HUES48 (cell line): ENCODE data around the gene NRG2.
A peak's percentile ranks its signal among the peaks of the same experiment; 100 is the strongest.

Experiments
- H3K27ac ChIP-seq: one replicate; pipeline ENCODE4 v1.7.0; 2013; ENCODE audit warnings: low read depth, low read length, inconsistent platforms
- H3K27me3 ChIP-seq: 2 replicates; pipeline ENCODE4 v1.6.1; 2013; ENCODE audit warnings: mild to moderate bottlenecking, low read length; ENCODE audit not compliant: control insufficient read depth, insufficient read depth
- H3K36me3 ChIP-seq: 2 replicates; pipeline ENCODE4 v1.6.1; 2013; ENCODE audit warnings: low read length; ENCODE audit not compliant: control insufficient read depth, insufficient read depth
- H3K4me1 ChIP-seq: 2 replicates; pipeline ENCODE4 v1.6.1; 2013; ENCODE audit warnings: mild to moderate bottlenecking, low read length; ENCODE audit not compliant: control insufficient read depth, insufficient read depth
- H3K4me3 ChIP-seq: 2 replicates; pipeline ENCODE4 v1.5.1; 2013; ENCODE audit warnings: mild to moderate bottlenecking, low read depth, low read length
- H3K9ac ChIP-seq: 2 replicates; pipeline ENCODE4 v1.6.1; 2013; ENCODE audit warnings: mild to moderate bottlenecking, low read depth, low read length, moderate library complexity
- H3K9me3 ChIP-seq: 2 replicates; pipeline ENCODE4 v1.6.1; 2013; ENCODE audit warnings: low read length; ENCODE audit not compliant: control insufficient read depth, insufficient read depth

Gene NRG2

DNA sequence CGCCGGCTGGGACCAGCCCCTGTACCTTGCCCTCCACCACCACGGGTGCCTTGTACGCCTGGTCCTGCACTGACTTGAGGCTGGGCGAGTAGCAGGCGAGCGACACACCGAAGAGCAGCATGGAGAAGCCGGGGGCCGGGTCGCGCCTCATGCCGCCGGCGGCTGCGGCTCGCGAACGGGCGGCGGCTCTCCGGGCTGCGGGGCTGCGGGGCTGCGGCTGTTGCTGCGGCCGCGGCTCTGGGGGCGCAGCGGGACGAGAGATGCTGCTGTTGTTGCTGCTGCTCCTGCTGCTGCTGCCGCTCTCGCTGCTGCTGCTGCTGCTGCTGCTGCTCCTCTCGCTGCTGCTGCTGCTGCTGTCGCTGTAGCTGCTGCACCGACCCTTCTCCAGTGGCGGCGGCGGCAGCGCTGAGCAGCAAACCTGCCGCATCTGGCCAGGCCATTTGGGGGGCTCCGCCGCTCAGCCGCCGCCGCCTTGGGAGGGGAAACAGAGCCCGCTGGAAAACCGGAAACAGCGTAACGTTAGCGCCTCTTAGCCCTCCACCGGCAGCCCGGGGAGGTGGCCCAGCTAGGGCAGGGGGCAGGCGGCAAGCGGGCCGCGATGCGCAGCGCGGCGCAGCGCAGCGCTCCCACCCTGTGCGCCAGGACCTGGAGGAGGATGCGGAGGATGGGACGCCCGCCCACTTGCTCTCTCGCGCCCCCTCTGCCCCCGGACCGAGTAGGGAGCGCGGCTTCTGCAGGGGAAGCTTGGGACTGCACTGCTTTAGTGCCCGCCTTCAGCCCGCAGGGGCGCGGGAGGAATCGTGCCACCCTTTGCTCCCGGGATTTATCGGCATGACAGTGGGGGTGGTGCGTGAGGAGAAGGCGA, at the start of gene NRG2:
NRG2 (minus strand) TSS at position 657 of the 865 bp plus-strand sequence.
- H3K4me1 ChIP-seq, result peaks cover 13% of the 10 kb centered on the region
- no peak within 1 kb of the TSS for H3K27ac ChIP-seq
- peaks cover 81% of the 10 kb centered on the region for H3K27me3 ChIP-seq
- H3K4me3 ChIP-seq, result peak within 1 kb of the TSS; percentile 47
- no peaks in the 10 kb centered on the region for H3K36me3 ChIP-seq
- no peaks in the 10 kb centered on the region for H3K9me3 ChIP-seq
- H3K9ac ChIP-seq, result no peak within 1 kb of the TSS

DNA sequence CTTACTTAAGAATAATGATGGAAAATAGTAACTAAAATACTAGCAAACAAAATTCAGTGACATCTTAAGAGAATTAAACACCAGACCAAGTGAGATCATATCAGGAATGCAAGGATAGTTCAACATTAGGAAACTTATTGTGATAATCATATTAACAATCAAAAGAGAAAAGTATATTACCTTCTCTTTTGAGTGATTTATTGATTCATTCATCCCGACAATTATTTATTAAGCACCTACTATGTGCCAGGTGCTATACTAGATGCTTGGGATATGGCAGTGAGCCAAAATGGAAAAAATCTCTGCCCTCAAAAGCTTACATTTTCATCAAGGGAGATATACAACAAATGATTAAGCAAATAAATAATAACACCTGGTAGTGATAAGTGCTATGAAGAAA, 47.2 kb upstream of the NRG2 start:
- Histone ChIP-seq H3K27me3 (no peaks in the 10 kb centered on the region), H3K9ac (no peak overlapping the region), H3K27ac (no peak overlapping the region), H3K4me3 (no peak overlapping the region), H3K4me1 (no peaks in the 10 kb centered on the region), H3K36me3 (no peaks in the 10 kb centered on the region), H3K9me3 (no peaks in the 10 kb centered on the region)

DNA sequence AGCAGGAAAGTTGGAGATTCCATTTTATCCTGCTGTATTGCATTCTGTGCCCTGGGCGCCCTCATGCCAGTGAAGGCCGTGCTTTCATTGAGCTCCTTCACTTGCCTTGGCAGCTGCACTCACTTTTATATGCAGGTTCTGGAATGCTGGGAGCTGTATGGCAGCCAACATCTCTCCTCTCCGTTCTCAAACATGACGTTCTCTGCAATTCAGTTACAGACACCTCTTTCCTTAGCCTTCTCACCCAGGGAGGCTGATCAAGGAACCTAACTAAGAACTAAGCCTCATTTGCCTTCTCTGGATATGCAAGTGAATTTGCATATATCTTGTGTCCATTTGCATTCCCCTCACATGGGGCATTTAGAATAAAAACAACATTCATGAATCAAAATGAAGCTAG, 41.4 kb upstream of the NRG2 start:
- no peaks in the 10 kb centered on the region for H3K36me3 ChIP-seq
- no peaks in the 10 kb centered on the region for H3K9me3 ChIP-seq
- H3K9ac ChIP-seq, result no peak overlapping the region
- no peak overlapping the region for H3K4me3 ChIP-seq
- H3K27ac ChIP-seq, result no peak overlapping the region
- H3K4me1 ChIP-seq, result peaks cover 8% of the 10 kb centered on the region; the same call in 1 of the 2 replicates
- H3K27me3 ChIP-seq, result peaks cover 7% of the 10 kb centered on the region

DNA sequence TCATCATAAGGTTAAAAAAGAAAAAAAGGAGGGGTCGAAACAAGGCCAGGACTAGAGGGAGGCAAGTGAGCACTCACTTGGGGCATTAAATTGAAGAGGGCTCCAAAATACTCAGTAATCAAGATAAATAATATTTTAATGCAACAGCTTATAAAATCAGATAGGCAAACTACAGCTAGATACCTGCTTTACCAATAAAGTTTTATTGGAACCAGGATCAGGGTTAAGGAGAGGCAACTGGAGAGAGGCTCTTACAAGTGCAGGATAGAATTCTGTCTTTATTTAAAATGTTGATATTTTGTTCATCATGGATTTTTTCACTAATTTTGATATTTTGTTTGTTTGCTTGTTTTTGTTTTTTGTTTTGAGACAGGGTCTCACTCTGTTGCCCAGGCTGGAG, 40.6 kb upstream of the NRG2 start:
- Histone ChIP-seq H3K4me1 (peaks cover 8% of the 10 kb centered on the region; the same call in 1 of the 2 replicates), H3K9ac (no peak overlapping the region), H3K27me3 (peaks cover 7% of the 10 kb centered on the region), H3K9me3 (no peaks in the 10 kb centered on the region), H3K36me3 (no peaks in the 10 kb centered on the region), H3K4me3 (no peak overlapping the region), H3K27ac (no peak overlapping the region)

DNA sequence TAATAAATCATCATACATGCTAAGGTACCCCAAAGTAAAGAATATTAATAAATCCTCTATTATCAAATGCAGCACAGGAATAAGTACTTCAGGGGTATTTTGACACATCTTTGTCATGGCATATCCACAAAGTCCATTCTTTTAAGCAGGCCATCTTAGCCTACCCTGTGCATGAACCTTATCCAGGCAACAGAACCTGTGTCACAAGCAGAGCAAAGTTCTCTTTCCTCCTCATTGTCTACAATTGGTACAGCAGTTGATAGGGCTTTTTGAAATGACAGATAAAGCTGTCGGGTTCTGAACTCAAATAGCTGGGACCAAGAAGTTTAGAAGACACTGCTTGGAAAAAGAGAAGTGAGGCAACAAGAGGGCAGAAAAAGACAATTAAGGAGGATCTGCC, 40.0 kb upstream of the NRG2 start:
- Histone ChIP-seq H3K4me1 (peaks cover 8% of the 10 kb centered on the region; the same call in 1 of the 2 replicates), H3K27ac (no peak overlapping the region), H3K9ac (no peak overlapping the region), H3K9me3 (no peaks in the 10 kb centered on the region), H3K4me3 (no peak overlapping the region), H3K36me3 (no peaks in the 10 kb centered on the region), H3K27me3 (peaks cover 7% of the 10 kb centered on the region)

DNA sequence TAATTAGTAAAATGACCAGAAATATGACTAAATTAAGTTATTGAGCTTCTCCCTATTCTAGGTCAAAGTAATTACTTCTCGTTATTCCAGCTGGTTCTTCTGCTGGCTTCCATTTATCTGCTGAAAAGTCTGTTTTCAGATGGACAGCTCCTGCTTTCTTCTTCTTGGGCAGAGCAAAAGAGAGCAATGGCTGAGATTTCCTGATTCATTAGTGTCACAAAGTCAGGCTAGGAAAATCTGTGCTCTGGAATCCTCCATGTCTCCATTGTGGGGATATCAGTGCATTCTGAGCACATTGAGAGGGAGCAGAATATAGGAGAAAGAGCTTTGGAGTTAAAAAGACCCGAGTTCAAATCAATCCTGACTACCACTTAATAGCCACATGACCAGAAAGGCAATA, 33.7 kb upstream of the NRG2 start:
- Histone ChIP-seq H3K36me3 (no peaks in the 10 kb centered on the region), H3K27me3 (no peaks in the 10 kb centered on the region; the same call in 1 of the 2 replicates), H3K9ac (no peak overlapping the region), H3K4me3 (no peak overlapping the region), H3K4me1 (no peaks in the 10 kb centered on the region), H3K9me3 (no peaks in the 10 kb centered on the region), H3K27ac (no peak overlapping the region)

DNA sequence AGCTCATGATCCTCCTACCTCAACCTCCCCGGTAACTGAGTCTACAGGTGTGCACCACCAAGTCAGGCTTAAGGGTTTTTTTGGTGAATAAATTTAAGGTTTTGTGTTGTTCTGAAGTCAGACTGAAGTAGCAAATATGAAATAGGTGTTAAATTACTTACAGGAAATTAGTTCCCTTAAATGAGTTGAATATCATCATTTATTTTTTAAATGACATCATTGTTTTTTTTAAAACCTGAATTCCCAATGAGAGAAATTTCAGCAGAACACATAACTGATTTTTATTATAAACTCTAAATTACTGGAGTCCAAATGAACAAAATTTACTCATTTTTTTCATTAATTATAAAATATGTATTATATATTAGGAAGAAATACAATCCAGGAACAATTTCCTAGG, 33.0 kb upstream of the NRG2 start:
- Histone ChIP-seq H3K27me3 (no peaks in the 10 kb centered on the region; the same call in 1 of the 2 replicates), H3K4me3 (no peak overlapping the region), H3K4me1 (no peaks in the 10 kb centered on the region), H3K9ac (no peak overlapping the region), H3K27ac (no peak overlapping the region), H3K36me3 (no peaks in the 10 kb centered on the region), H3K9me3 (no peaks in the 10 kb centered on the region)

DNA sequence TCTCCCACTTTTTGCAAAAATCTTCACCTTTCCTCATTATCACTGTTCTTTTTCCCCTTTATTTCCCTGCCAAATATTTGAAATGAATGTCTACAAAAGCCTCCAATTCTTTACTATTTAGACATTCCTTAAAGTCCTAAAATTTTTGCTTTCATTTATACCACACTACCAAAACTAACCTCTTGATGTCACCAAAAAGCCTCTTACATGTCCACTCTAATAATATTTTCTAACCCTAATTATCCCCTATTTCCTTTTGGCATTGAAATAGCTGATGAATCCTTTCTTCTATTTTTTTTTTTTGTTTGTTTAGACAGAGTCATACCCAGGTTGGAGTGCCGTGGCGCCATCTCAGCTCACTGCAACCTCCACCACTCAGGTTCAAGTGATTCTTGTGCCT, 32.3 kb upstream of the NRG2 start:
- H3K9me3 ChIP-seq, result no peaks in the 10 kb centered on the region
- H3K9ac ChIP-seq, result no peak overlapping the region
- no peak overlapping the region for H3K27ac ChIP-seq
- H3K27me3 ChIP-seq, result no peaks in the 10 kb centered on the region; the same call in 1 of the 2 replicates
- no peaks in the 10 kb centered on the region for H3K36me3 ChIP-seq
- no peak overlapping the region for H3K4me3 ChIP-seq
- H3K4me1 ChIP-seq, result no peaks in the 10 kb centered on the region

DNA sequence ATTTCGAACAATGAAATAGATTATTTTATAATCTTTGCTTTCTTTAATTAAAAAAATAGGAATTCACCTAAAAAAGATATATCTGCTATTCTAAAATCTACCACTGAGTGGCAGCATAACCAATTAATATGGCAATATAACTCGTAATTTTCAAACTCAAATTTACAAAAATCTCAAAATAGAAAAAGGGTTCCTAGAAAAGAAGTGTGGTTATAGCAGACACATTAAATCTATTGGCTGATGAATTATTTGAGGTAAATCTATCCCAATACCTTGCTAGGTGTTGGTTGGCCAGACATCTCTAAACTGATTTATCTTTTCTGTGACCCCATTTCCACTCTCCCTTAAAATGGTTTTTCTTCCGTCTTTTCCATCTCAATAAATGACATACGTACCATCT, 30.2 kb upstream of the NRG2 start:
- no peaks in the 10 kb centered on the region; the same call in 1 of the 2 replicates for H3K27me3 ChIP-seq
- no peak overlapping the region for H3K4me3 ChIP-seq
- no peaks in the 10 kb centered on the region for H3K9me3 ChIP-seq
- no peak overlapping the region for H3K9ac ChIP-seq
- H3K4me1 ChIP-seq, result no peaks in the 10 kb centered on the region
- no peaks in the 10 kb centered on the region for H3K36me3 ChIP-seq
- no peak overlapping the region for H3K27ac ChIP-seq

DNA sequence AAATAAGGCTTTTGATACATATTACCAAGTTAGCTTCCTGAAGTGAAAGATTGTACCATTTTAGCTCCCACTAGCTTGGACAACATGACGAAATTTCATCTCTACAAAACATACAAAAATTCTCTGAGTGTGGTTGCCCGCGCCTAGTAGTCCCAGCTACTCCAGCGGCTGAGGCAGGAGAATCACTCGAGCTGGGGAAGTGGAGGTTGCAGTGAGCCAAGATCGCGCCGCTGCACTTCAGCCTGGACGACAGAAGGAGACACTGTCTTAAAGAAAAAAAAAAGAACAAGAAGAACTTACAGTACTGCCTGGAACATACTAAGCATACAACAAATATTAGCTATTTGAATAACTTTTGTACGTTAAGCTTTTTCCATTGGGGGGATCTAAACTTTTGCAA, 29.7 kb upstream of the NRG2 start:
- Histone ChIP-seq H3K27ac (no peak overlapping the region), H3K4me1 (no peaks in the 10 kb centered on the region), H3K4me3 (no peak overlapping the region), H3K36me3 (no peaks in the 10 kb centered on the region), H3K9ac (no peak overlapping the region), H3K27me3 (no peaks in the 10 kb centered on the region; the same call in 1 of the 2 replicates), H3K9me3 (no peaks in the 10 kb centered on the region)

DNA sequence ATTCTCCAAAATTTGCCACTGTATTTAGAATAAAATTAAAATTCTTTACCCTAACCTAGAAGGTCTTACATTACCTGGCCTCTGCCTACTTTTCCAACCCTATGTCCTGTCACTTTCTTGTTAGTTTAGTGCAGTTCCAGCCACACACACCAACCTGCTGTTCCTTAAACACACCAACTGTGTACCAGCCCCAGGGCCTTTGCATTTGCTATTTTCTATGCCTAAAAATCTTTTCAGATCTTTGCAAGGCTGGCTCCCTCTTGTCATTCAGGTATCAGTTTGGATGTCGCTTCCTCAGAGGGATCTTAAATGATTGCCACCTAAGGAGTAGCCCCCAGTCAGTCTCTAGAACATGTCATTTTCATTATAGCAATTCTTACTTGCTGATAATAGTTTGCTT, 17.7 kb upstream of the NRG2 start:
- Histone ChIP-seq H3K36me3 (no peaks in the 10 kb centered on the region), H3K9me3 (no peaks in the 10 kb centered on the region), H3K9ac (no peak overlapping the region), H3K4me1 (no peaks in the 10 kb centered on the region), H3K27ac (no peak overlapping the region), H3K27me3 (peaks cover 17% of the 10 kb centered on the region), H3K4me3 (no peak overlapping the region)
